ENCODE results near the gene VWCE.

Gene VWCE

GRCh38 chr11:61305417-61305816, 10.3 kb upstream of the VWCE start:
- H2AFZ ChIP-seq (ENCODE audit: low read depth, low read length): no peak overlapping the region
- peaks cover 84% of the 10 kb centered on the region for H3K36me3 ChIP-seq (replicated peaks; ENCODE audit: low read depth, low read length)
- no peak overlapping the region for H3K9ac ChIP-seq (ENCODE audit: low read length)
- H3K9me3 ChIP-seq (ENCODE audit: insufficient read depth, low read length): no peaks in the 10 kb centered on the region
- no peaks in the 10 kb centered on the region for H3K27me3 ChIP-seq (ENCODE audit: low read depth, low read length)
- no peaks in the 10 kb centered on the region for H3K4me1 ChIP-seq (ENCODE audit: low read length)
- no peak for TF ChIP-seq EZH2phosphoT487 (IDR thresholded peaks at IDR 0.05; ENCODE audit: low read depth)
- TF ChIP-seq, protein P1, sequence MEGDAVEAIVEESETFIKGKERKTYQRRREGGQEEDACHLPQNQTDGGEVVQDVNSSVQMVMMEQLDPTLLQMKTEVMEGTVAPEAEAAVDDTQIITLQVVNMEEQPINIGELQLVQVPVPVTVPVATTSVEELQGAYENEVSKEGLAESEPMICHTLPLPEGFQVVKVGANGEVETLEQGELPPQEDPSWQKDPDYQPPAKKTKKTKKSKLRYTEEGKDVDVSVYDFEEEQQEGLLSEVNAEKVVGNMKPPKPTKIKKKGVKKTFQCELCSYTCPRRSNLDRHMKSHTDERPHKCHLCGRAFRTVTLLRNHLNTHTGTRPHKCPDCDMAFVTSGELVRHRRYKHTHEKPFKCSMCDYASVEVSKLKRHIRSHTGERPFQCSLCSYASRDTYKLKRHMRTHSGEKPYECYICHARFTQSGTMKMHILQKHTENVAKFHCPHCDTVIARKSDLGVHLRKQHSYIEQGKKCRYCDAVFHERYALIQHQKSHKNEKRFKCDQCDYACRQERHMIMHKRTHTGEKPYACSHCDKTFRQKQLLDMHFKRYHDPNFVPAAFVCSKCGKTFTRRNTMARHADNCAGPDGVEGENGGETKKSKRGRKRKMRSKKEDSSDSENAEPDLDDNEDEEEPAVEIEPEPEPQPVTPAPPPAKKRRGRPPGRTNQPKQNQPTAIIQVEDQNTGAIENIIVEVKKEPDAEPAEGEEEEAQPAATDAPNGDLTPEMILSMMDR (IDR thresholded peaks at IDR 0.05; ENCODE audit: low read depth, low read length): no peak
- no peaks in the 10 kb centered on the region for H4K20me1 ChIP-seq (ENCODE audit: insufficient read depth, low read length)
- no peak overlapping the region for H3K4me2 ChIP-seq (ENCODE audit: low read length)
- no peak overlapping the region for H3K4me3 ChIP-seq (ENCODE audit: low read length)
- H3K27ac ChIP-seq (ENCODE audit: low read length): no peak overlapping the region
- H3K79me2 ChIP-seq (ENCODE audit: low read length): no peaks in the 10 kb centered on the region

GRCh38 chr11:61303725-61304124, 8.6 kb upstream of the VWCE start:
- Histone ChIP-seq H3K9me3 (ENCODE audit: insufficient read depth, low read length) (no peaks in the 10 kb centered on the region), H3K9ac (ENCODE audit: low read length) (no peak overlapping the region), H3K27me3 (ENCODE audit: low read depth, low read length) (no peaks in the 10 kb centered on the region), H3K4me1 (ENCODE audit: low read length) (no peaks in the 10 kb centered on the region), H3K79me2 (ENCODE audit: low read length) (no peaks in the 10 kb centered on the region), H3K36me3 (replicated peaks; ENCODE audit: low read depth, low read length) (peaks cover 81% of the 10 kb centered on the region), H4K20me1 (ENCODE audit: insufficient read depth, low read length) (no peaks in the 10 kb centered on the region), H3K27ac (ENCODE audit: low read length) (no peak overlapping the region), H3K4me3 (ENCODE audit: low read length) (no peak overlapping the region), H2AFZ (ENCODE audit: low read depth, low read length) (no peak overlapping the region), H3K4me2 (ENCODE audit: low read length) (no peak overlapping the region)
- TF ChIP-seq, protein P1 (IDR thresholded peaks at IDR 0.05; ENCODE audit: low read depth, low read length): no peak
- TF ChIP-seq EZH2phosphoT487 (IDR thresholded peaks at IDR 0.05; ENCODE audit: low read depth): no peak

GRCh38 chr11:61302550-61302949, 7.4 kb upstream of the VWCE start:
- no peaks in the 10 kb centered on the region for H4K20me1 ChIP-seq (ENCODE audit: insufficient read depth, low read length)
- peaks cover 76% of the 10 kb centered on the region for H3K36me3 ChIP-seq (replicated peaks; ENCODE audit: low read depth, low read length)
- TF ChIP-seq, protein P1 (IDR thresholded peaks at IDR 0.05; ENCODE audit: low read depth, low read length): no peak
- no peak for TF ChIP-seq EZH2phosphoT487 (IDR thresholded peaks at IDR 0.05; ENCODE audit: low read depth)

GRCh38 chr11:61298663-61299244, 3.6 kb upstream of the VWCE start:
- no peak overlapping the region for H3K27ac ChIP-seq (ENCODE audit: low read length)
- H2AFZ ChIP-seq (ENCODE audit: low read depth, low read length): no peak overlapping the region
- no peak overlapping the region for H3K9ac ChIP-seq (ENCODE audit: low read length)
- no peak for TF ChIP-seq EZH2phosphoT487 (IDR thresholded peaks at IDR 0.05; ENCODE audit: low read depth)
- TF ChIP-seq, protein P1 (IDR thresholded peaks at IDR 0.05; ENCODE audit: low read depth, low read length): no peak
- H4K20me1 ChIP-seq (ENCODE audit: insufficient read depth, low read length): no peaks in the 10 kb centered on the region
- H3K9me3 ChIP-seq (ENCODE audit: insufficient read depth, low read length): no peaks in the 10 kb centered on the region
- H3K4me2 ChIP-seq (ENCODE audit: low read length): no peak overlapping the region
- H3K36me3 ChIP-seq (replicated peaks; ENCODE audit: low read depth, low read length): peaks cover 54% of the 10 kb centered on the region
- peaks cover 10% of the 10 kb centered on the region; the same call in 1 of the 2 replicates for H3K4me1 ChIP-seq (ENCODE audit: low read length)
- peaks cover 2% of the 10 kb centered on the region; the same call in 1 of the 2 replicates for H3K79me2 ChIP-seq (ENCODE audit: low read length)
- H3K4me3 ChIP-seq (ENCODE audit: low read length): no peak overlapping the region
- no peaks in the 10 kb centered on the region for H3K27me3 ChIP-seq (ENCODE audit: low read depth, low read length)

More at GRCh38 chr11:61302550-61302949, 7.4 kb upstream of the VWCE start:
- no peak overlapping the region for H3K27ac ChIP-seq (ENCODE audit: low read length)
- H3K4me2 ChIP-seq (ENCODE audit: low read length): no peak overlapping the region
- no peaks in the 10 kb centered on the region for H3K9me3 ChIP-seq (ENCODE audit: insufficient read depth, low read length)
- H3K79me2 ChIP-seq (ENCODE audit: low read length): no peaks in the 10 kb centered on the region
- no peak overlapping the region for H3K9ac ChIP-seq (ENCODE audit: low read length)
- no peak overlapping the region for H3K4me3 ChIP-seq (ENCODE audit: low read length)
- H2AFZ ChIP-seq (ENCODE audit: low read depth, low read length): no peak overlapping the region
- no peaks in the 10 kb centered on the region for H3K27me3 ChIP-seq (ENCODE audit: low read depth, low read length)
- peaks cover 2% of the 10 kb centered on the region; the same call in 1 of the 2 replicates for H3K4me1 ChIP-seq (ENCODE audit: low read length)

All from OCI-LY3 (cell line).